ENCODE measurements around the gene CALCOCO1. TPM values are rescaled to one million over a fixed set of nuclear protein-coding genes. Genes with fewer than 3 reads are reported as not detected.

CALCOCO1 gene
- total RNA-seq, 4 donors from 2014 or later, result 149 to 263 (median 237) TPM

- no peak for TF ChIP-seq CTCF (IDR thresholded peaks at IDR 0.05; ENCODE audit: low read depth)
These were observed 29.2 kb upstream of the CALCOCO1 start for GRCh38 chr12:53756300-53757100.

GRCh38 chr12:53755893-53756292 is 28.6 kb upstream of the CALCOCO1 start:
- TF ChIP-seq CTCF (IDR thresholded peaks at IDR 0.05; ENCODE audit: low read depth), result no peak

- no peak for TF ChIP-seq CTCF (IDR thresholded peaks at IDR 0.05; ENCODE audit: low read depth)
These were observed 28.2 kb upstream of the CALCOCO1 start for GRCh38 chr12:53755451-53755891.

- TF ChIP-seq CTCF (IDR thresholded peaks at IDR 0.05; ENCODE audit: low read depth), result no peak
These were observed 27.5 kb upstream of the CALCOCO1 start for GRCh38 chr12:53754633-53755264.

- TF ChIP-seq CTCF (IDR thresholded peaks at IDR 0.05; ENCODE audit: low read depth), result no peak
These were observed 26.9 kb upstream of the CALCOCO1 start for GRCh38 chr12:53754188-53754585.

GRCh38 chr12:53752621-53753020 is 25.4 kb upstream of the CALCOCO1 start:
- no peak for TF ChIP-seq CTCF (IDR thresholded peaks at IDR 0.05; ENCODE audit: low read depth)

- no peak for TF ChIP-seq CTCF (IDR thresholded peaks at IDR 0.05; ENCODE audit: low read depth)
These were observed 24.9 kb upstream of the CALCOCO1 start for GRCh38 chr12:53752192-53752601.
